Naive B cell (primary cell): ENCODE measurements around the gene TBL3. TPM values are rescaled to one million over a fixed set of nuclear protein-coding genes. Genes with fewer than 3 reads are reported as not detected.

Experiments
- ATAC-seq, 2 donors: fragments of 150-1000 bp; cut with Tn5 transposase; 2 replicates each; pipeline ENCODE4 v1.10.0; 2021; ENCODE audit warnings: low read depth in 2 of 2, mild to moderate bottlenecking in 2 of 2, moderate library complexity in 2 of 2
- DNase-seq: peaks from one replicate; pipeline ENCODE4 v3.0.0; 2022
- H3K27ac Mint-ChIP-seq, 6 donors: one replicate each; pipeline ENCODE4 v1.8.0; 2020 to 2022; ENCODE audit warnings: mild to moderate bottlenecking in 6 of 6, mixed read lengths in 6 of 6, moderate library complexity in 5 of 6, inconsistent platforms in 2 of 6
- H3K27me3 Mint-ChIP-seq, 3 donors: one replicate each; pipeline ENCODE4 v1.8.0; 2021 to 2022; ENCODE audit warnings: mixed read lengths in 3 of 3, mild to moderate bottlenecking in 1 of 3
- H3K36me3 Mint-ChIP-seq, 2 donors: one replicate each; pipeline ENCODE4 v1.8.0; 2020 to 2022; ENCODE audit warnings: mixed read lengths in 2 of 2, inconsistent platforms in 1 of 2, mild to moderate bottlenecking in 1 of 2
- H3K4me1 Mint-ChIP-seq, 3 donors: one replicate each; pipeline ENCODE4 v1.8.0; 2020 to 2022; ENCODE audit warnings: mixed read lengths in 3 of 3, inconsistent platforms in 1 of 3, mild to moderate bottlenecking in 1 of 3, moderate library complexity in 1 of 3
- H3K4me3 Mint-ChIP-seq, 8 donors: one replicate each; pipeline ENCODE4 v1.8.0; 2020 to 2022; ENCODE audit warnings: mild to moderate bottlenecking in 8 of 8, mixed read lengths in 8 of 8, moderate library complexity in 8 of 8, inconsistent platforms in 2 of 8
- H3K9me3 Mint-ChIP-seq, 7 donors: one replicate each; pipeline ENCODE4 v1.8.0; 2020 to 2022; ENCODE audit warnings: mixed read lengths in 7 of 7, mild to moderate bottlenecking in 5 of 7, inconsistent platforms in 2 of 7, moderate library complexity in 1 of 7
- polyA plus RNA-seq, 6 donors: library from polyadenylated mRNA; unstranded; fragments of 300-500 nt; fragmentation: Illumina TruSeq; gene quantifications; one replicate each; pipeline ENCODE4 v1.2.3, GENCODE V29; 2021; ENCODE audit warnings: low read depth in 6 of 6

Gene TBL3
- 10 to 100 TPM; 10.9 to 54.8 (median 35.4) TPM for polyA plus RNA-seq

- peaks cover 0 to 15% (median 7%) of the 10 kb centered on the region in 3 donors for H3K27me3 Mint-ChIP-seq
- peak within 1 kb of the TSS; percentile 96 to 99 (median 97) for H3K4me3 Mint-ChIP-seq
- peak; percentile 97 for DNase-seq
- H3K4me1 Mint-ChIP-seq: peaks cover 21 to 31% (median 24%) of the 10 kb centered on the region in 3 donors
- peak; percentile 98 for ATAC-seq
- H3K36me3 Mint-ChIP-seq: peaks cover 0 to 16% of the 10 kb centered on the region in 2 donors
- H3K9me3 Mint-ChIP-seq: no peaks in the 10 kb centered on the region
- peak within 1 kb of the TSS; percentile 95 to 100 (median 98) for H3K27ac Mint-ChIP-seq
These were observed at the start of gene TBL3 for GRCh38 chr16:1971796-1972489. TBL3 (plus strand) TSS chr16:1972053; CDS start chr16:1972165, 112 bp downstream.

- Mint-ChIP-seq H3K36me3 (no peaks in the 10 kb centered on the region), H3K4me1 (peaks cover 0 to 18% (median 4%) of the 10 kb centered on the region in 3 donors), H3K27me3 (peaks cover 17 to 68% (median 52%) of the 10 kb centered on the region in 3 donors), H3K27ac (no peak overlapping the region), H3K9me3 (peaks cover 0 to 5% (median 2%) of the 10 kb centered on the region in 7 donors), H3K4me3 (no peak overlapping the region)
- ATAC-seq: no peak
- DNase-seq: no peak
These were observed 49.5 kb upstream of the TBL3 start for GRCh38 chr16:1922357-1922756.

- ATAC-seq (peak in 1 of 2 donors; percentile 36), DNase-seq (no peak)
- no peak overlapping the region for H3K4me3 Mint-ChIP-seq
- no peak overlapping the region for H3K27ac Mint-ChIP-seq
- peaks cover 17 to 67% (median 52%) of the 10 kb centered on the region in 3 donors for H3K27me3 Mint-ChIP-seq
- H3K36me3 Mint-ChIP-seq: no peaks in the 10 kb centered on the region
- peaks cover 0 to 18% (median 4%) of the 10 kb centered on the region in 3 donors for H3K4me1 Mint-ChIP-seq
- H3K9me3 Mint-ChIP-seq: peaks cover 0 to 5% (median 2%) of the 10 kb centered on the region in 7 donors
These were observed 48.4 kb upstream of the TBL3 start for GRCh38 chr16:1923299-1924034.

GRCh38 chr16:1924095-1924494, 47.8 kb upstream of the TBL3 start:
- peaks cover 0 to 5% (median 2%) of the 10 kb centered on the region in 7 donors for H3K9me3 Mint-ChIP-seq
- peaks cover 3 to 16% (median 6%) of the 10 kb centered on the region in 3 donors for H3K4me1 Mint-ChIP-seq
- ATAC-seq: no peak
- H3K27ac Mint-ChIP-seq: no peak overlapping the region
- no peak for DNase-seq
- H3K36me3 Mint-ChIP-seq: no peaks in the 10 kb centered on the region
- no peak overlapping the region for H3K4me3 Mint-ChIP-seq
- peaks cover 17 to 62% (median 46%) of the 10 kb centered on the region in 3 donors for H3K27me3 Mint-ChIP-seq

GRCh38 chr16:1926271-1926670, 45.6 kb upstream of the TBL3 start:
- ATAC-seq (no peak), DNase-seq (no peak)
- no peaks in the 10 kb centered on the region for H3K36me3 Mint-ChIP-seq
- peaks cover 11 to 42% (median 34%) of the 10 kb centered on the region in 3 donors for H3K27me3 Mint-ChIP-seq
- peaks cover 3 to 9% (median 6%) of the 10 kb centered on the region in 3 donors for H3K4me1 Mint-ChIP-seq
- H3K4me3 Mint-ChIP-seq: no peak overlapping the region
- peaks cover 0 to 5% (median 2%) of the 10 kb centered on the region in 7 donors for H3K9me3 Mint-ChIP-seq
- no peak overlapping the region for H3K27ac Mint-ChIP-seq

GRCh38 chr16:1929105-1929504, 42.7 kb upstream of the TBL3 start:
- H3K9me3 Mint-ChIP-seq: no peaks in the 10 kb centered on the region
- H3K27me3 Mint-ChIP-seq: peaks cover 0 to 15% (median 14%) of the 10 kb centered on the region in 3 donors
- peaks cover 2 to 6% (median 3%) of the 10 kb centered on the region in 3 donors for H3K4me1 Mint-ChIP-seq
- peak overlapping the region in 2 of 6 donors; percentile 62 to 78 for H3K27ac Mint-ChIP-seq
- ATAC-seq (peak; percentile 21 to 24), DNase-seq (no peak)
- H3K36me3 Mint-ChIP-seq: no peaks in the 10 kb centered on the region
- H3K4me3 Mint-ChIP-seq: peak overlapping the region; percentile 73 to 91 (median 86)

- ATAC-seq (peak; percentile 91 to 94), DNase-seq (peak; percentile 92)
- peak overlapping the region; percentile 25 to 87 (median 64) for H3K4me3 Mint-ChIP-seq
- H3K36me3 Mint-ChIP-seq: no peaks in the 10 kb centered on the region
- peaks cover 2 to 6% (median 3%) of the 10 kb centered on the region in 3 donors for H3K4me1 Mint-ChIP-seq
- H3K27me3 Mint-ChIP-seq: peaks cover 0 to 10% (median 9%) of the 10 kb centered on the region in 3 donors
- no peaks in the 10 kb centered on the region for H3K9me3 Mint-ChIP-seq
- H3K27ac Mint-ChIP-seq: no peak overlapping the region
These were observed 42.1 kb upstream of the TBL3 start for GRCh38 chr16:1929578-1930337.

DNA sequence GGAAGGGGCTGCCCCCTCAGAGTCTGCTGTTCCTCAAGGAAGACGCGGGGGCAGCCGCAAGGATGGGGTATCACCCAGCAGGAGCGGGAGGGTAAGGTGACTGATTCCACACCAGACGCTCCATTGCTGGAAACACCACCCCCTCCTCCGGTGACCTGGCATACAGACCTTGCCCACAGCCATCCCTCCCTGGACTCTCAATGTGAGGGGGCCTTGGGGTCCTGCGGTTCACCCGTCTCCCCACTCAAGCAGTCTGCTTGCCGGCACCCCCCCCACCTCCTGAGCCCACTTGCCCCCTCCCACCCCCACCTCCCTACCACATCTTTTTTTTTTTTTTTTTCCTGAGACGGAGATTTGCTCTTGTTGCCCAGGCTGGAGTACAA, 41.5 kb upstream of the TBL3 start:
- no peak for DNase-seq
- H3K9me3 Mint-ChIP-seq: no peaks in the 10 kb centered on the region
- H3K4me3 Mint-ChIP-seq: peak overlapping the region in 2 of 8 donors; percentile 40 to 72
- H3K27ac Mint-ChIP-seq: no peak overlapping the region
- no peaks in the 10 kb centered on the region for H3K36me3 Mint-ChIP-seq
- H3K27me3 Mint-ChIP-seq: peaks cover 0 to 4% (median 3%) of the 10 kb centered on the region in 3 donors
- peaks cover 2 to 6% (median 3%) of the 10 kb centered on the region in 3 donors for H3K4me1 Mint-ChIP-seq
- ATAC-seq: no peak

DNA sequence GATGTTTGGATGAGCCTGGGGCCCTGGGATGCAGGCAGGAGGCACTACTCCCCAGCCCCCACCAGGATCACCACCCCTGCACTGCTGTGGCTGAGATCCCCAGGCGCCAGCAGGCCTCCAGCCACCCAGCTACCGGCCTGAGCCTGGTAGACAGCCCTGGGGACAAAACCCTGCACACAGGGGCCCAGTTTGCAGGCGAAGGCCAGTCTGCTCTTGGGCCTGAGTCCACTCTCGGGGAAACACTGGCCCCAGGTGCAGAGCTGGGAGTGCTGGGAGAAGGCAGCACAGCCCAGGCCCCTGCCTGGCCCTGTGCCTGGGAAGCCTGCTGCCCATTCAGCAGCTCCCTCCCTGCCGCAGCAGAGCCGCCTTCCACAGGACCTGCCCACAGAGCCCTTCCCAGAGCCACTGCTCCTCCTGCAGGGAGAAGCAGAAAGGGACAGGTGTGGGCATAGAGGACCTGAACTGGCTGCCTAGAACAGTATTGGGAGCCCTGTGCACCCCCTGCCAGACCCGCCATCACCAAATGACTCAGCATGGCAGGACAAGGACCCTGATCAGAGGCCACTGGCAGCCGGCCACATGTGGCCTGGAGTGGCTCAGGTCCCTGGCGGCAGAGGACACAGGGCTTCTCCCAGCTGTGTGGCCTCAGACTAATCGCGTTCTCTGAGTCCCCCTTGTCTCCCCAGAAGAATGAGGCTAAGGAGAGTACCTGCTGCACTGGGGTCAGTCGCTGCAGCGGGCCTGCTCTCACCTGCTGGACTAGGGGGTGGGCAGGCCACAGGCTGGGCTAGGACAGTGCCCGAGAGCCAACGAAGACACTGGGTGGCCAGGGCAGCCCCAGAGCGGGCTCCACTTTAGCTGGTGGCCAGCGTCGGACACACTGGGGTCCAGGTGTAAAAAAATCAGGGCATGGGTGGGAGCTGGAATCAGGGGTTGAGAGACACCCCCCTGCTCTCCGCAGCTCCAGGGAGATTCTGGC, 39.5 kb upstream of the TBL3 start:
- Mint-ChIP-seq H3K4me3 (peak overlapping the region in 1 of 8 donors; percentile 9), H3K9me3 (no peaks in the 10 kb centered on the region), H3K27me3 (no peaks in the 10 kb centered on the region), H3K27ac (no peak overlapping the region), H3K36me3 (no peaks in the 10 kb centered on the region), H3K4me1 (peaks cover 2 to 6% (median 3%) of the 10 kb centered on the region in 3 donors)
- ATAC-seq: no peak
- DNase-seq: no peak

DNA sequence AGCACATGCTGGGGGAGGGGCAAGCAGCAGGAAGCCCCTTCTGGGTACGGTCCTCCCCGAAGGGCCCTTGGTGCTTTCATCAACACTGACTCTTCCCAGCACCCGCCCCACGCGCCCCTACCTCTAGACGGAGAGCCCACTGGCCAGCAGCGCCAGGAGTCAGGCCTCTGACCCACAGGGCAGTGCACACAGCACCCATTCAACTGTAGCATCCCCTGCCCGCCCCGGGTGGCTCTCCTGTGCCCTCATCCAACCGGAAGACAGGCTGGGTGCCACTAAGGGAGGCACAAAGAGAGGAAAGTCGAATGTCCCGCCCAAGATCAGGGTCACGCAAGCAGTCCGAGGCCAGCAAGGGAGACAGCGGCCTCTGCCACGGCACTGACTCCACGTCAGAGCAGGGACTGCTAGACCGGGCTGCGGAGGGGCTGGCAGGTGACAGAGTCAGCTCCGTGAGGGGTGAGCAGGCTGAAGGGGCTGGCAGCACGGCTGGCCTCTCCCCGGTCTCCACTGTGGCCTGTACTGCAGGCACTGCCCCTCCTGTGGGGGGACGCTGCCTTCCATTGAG, 38.7 kb upstream of the TBL3 start:
- Mint-ChIP-seq H3K27ac (no peak overlapping the region), H3K4me3 (peak overlapping the region in 2 of 8 donors; percentile 0 to 29), H3K9me3 (no peaks in the 10 kb centered on the region), H3K36me3 (no peaks in the 10 kb centered on the region), H3K27me3 (no peaks in the 10 kb centered on the region), H3K4me1 (peaks cover 2 to 6% (median 3%) of the 10 kb centered on the region in 3 donors)
- DNase-seq (no peak), ATAC-seq (no peak)

DNA sequence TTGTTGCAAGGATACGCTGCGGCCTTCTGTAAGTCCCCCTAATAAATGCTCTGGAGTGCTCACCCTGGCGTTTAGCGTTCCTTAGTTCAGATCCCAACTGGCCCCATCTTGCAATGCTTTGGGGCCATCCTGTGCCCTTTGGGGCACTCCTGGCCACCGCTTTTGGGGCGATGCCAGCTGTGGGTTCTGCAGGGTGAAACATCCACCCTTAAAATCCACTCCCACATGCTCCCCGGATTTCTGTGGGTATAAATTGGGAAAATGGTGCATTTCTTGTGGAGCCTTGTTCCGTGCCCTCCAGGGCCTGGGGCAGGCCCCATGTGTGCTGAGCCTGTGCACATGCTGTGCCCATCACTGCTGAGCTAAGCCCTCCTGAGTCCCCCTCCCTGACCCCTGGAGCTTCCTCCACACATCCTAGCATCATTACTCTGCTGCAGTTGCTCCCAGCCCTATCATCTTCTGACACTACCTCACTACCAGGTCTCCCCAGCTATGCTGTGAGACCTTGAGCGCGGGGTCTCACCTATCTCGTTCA, 34.8 kb upstream of the TBL3 start:
- Mint-ChIP-seq H3K27ac (no peak overlapping the region), H3K36me3 (no peaks in the 10 kb centered on the region), H3K27me3 (no peaks in the 10 kb centered on the region), H3K4me1 (peaks cover 3 to 6% (median 6%) of the 10 kb centered on the region in 3 donors), H3K9me3 (no peaks in the 10 kb centered on the region), H3K4me3 (no peak overlapping the region)
- ATAC-seq (no peak), DNase-seq (no peak)

GRCh38 chr16:1938316-1938715, 33.5 kb upstream of the TBL3 start:
- DNase-seq (no peak), ATAC-seq (no peak)
- Mint-ChIP-seq H3K9me3 (no peaks in the 10 kb centered on the region), H3K4me3 (peak overlapping the region in 1 of 8 donors; percentile 53), H3K36me3 (no peaks in the 10 kb centered on the region), H3K27ac (no peak overlapping the region), H3K27me3 (no peaks in the 10 kb centered on the region), H3K4me1 (peaks cover 6 to 15% (median 11%) of the 10 kb centered on the region in 3 donors)
